Body of pancreas (tissue), 4 donors: ENCODE data around the gene MYO18B. TPM values are rescaled to one million over a fixed set of nuclear protein-coding genes. Genes with fewer than 3 reads are reported as not detected.

ENCODE experiments used
- ATAC-seq: fragments of 150-250 bp; one replicate; pipeline ENCODE4 v1.9.1; 2016
- DNase-seq, 4 donors: peaks; one replicate each; pipeline ENCODE4 v3.0.0-alpha.2; 2019
- H3K27ac ChIP-seq, 4 donors: fragments of 200-600 bp; sonication (generic); 1 replicate in 3 of 4; 2 replicates in 1 of 4; pipeline versions ENCODE4 v1.5.1 to v1.6.1; 2016 to 2019; ENCODE audit warnings: mild to moderate bottlenecking in 1 of 4, mixed read lengths in 1 of 4, moderate library complexity in 1 of 4
- H3K27me3 ChIP-seq, 2 donors: fragments of 200-600 bp; sonication (generic); one replicate each; pipeline ENCODE4 v1.6.0; 2016; ENCODE audit warnings: mild to moderate bottlenecking in 1 of 2
- H3K36me3 ChIP-seq, 2 donors: fragments of 200-600 bp; sonication (generic); replicated peaks in 1 of 2; 2 replicates each; pipeline ENCODE4 v1.5.1; 2016; ENCODE audit warnings: low read depth in 2 of 2; ENCODE audit not compliant: insufficient read depth in 1 of 2
- H3K4me1 ChIP-seq: fragments of 200-600 bp; sonication (generic); one replicate; pipeline ENCODE4 v1.6.0; 2016
- H3K4me3 ChIP-seq, 2 donors: fragments of 200-600 bp; sonication (generic); 1 replicate in 1 of 2; 2 replicates in 1 of 2; pipeline ENCODE4 v1.5.1; 2016 to 2019
- H3K9me3 ChIP-seq, 3 donors: fragments of 200-600 bp; sonication (generic); 1 replicate in 2 of 3; 2 replicates in 1 of 3; pipeline ENCODE4 v1.5.1; 2016
- POLR2A ChIP-seq, 3 donors: fragments of 450-650 bp; IDR thresholded peaks; one replicate each; pipeline ENCODE4 v1.6.1; 2016; ENCODE audit warnings: antibody characterized with exemption in 3 of 3, mild to moderate bottlenecking in 2 of 3
- WGBS, 2 donors: methylation state at CpG; one replicate each; pipeline ENCODE4 v1.1.5; 2017; 5-methylcytosine and 5-hydroxymethylcytosine counted together
- intact Hi-C: fragments of 100-400 bp; cut with DNase I; formaldehyde crosslinking; loops from one replicate; pipeline ENCODE4 v1.15.1; 2023
- total RNA-seq, 2 donors: library from RNA; depleted of rRNA; stranded (reverse); fragments of >200 nt; gene quantifications; one replicate each; pipeline ENCODE4 v1.1.0, GENCODE V29; 2016
- TF ChIP-seq, protein P1 (sequence below), 7 experiments: fragments of 450-650 bp in 4 of 7; fragments of 200-600 bp in 3 of 7; sonication (generic) in 3 of 7; IDR thresholded peaks; one replicate each; pipeline ENCODE4 v1.5.1; 2016 to 2019; ENCODE audit warnings: antibody characterized with exemption in 7 of 7

Gene MYO18B
- total RNA-seq, 2 donors from 2014 or later: 1.3 TPM; not detected in 1

DNA sequence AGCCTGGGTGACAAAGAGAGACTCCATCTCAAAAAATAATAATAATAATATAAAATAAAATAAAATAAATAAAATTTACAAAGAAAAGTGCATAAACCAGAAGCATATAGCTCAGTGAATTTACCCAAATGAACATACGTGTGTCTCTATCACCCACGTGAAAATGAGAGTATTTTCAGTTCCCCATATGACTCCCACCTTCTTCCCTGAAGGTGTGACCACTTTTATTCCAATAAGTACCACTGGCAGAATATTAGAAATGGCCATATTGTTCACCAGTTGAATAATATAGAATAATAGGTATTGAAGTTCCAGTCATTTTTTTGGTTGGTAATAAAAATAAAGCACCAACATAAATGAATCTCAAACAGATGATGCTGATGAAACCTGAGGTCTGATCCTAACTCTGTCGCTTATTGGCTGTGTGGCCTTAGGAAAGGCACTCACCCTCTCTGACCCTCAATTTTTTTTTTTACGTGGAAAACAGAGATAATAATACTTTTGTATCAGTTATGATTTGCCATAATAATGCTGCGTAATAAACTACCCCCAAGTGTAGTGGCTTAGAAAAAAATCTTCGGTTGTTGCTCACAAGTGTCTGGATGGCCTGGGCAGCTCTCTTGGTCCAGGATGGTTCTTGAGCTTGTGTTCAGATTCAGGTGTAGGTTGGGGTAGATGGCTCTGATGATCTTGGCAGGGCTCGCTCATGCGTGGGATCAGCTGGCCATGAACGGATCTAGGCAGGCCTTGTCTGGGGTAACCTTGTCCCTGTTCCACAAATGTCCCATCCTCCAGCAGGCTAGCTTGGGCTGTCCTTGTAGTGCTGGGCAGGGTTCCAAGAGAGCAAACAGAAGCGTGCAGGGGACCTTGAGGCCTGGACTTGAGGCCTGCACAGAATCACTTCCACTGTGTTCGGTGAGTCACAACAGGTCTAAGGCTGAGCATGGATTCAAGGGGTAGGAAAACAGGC lies 88.1 kb downstream of the MYO18B start:
- DNase-seq (peak in 2 of 4 donors; percentile 21 to 34), ATAC-seq (no peak)
- Histone ChIP-seq H3K9me3 (no peaks in the 10 kb centered on the region), H3K4me3 (no peak overlapping the region), H3K36me3 (no peaks in the 10 kb centered on the region), H3K27ac (no peak overlapping the region), H3K27me3 (no peaks in the 10 kb centered on the region), H3K4me1 (no peaks in the 10 kb centered on the region)
- 71% methylated on average over 10 to 11 of the region's 11 CpGs for WGBS, 2 donors
- intact Hi-C loops: no loop called here
- TF ChIP-seq POLR2A (IDR thresholded peaks at IDR 0.05): no peak
- TF ChIP-seq, protein P1, sequence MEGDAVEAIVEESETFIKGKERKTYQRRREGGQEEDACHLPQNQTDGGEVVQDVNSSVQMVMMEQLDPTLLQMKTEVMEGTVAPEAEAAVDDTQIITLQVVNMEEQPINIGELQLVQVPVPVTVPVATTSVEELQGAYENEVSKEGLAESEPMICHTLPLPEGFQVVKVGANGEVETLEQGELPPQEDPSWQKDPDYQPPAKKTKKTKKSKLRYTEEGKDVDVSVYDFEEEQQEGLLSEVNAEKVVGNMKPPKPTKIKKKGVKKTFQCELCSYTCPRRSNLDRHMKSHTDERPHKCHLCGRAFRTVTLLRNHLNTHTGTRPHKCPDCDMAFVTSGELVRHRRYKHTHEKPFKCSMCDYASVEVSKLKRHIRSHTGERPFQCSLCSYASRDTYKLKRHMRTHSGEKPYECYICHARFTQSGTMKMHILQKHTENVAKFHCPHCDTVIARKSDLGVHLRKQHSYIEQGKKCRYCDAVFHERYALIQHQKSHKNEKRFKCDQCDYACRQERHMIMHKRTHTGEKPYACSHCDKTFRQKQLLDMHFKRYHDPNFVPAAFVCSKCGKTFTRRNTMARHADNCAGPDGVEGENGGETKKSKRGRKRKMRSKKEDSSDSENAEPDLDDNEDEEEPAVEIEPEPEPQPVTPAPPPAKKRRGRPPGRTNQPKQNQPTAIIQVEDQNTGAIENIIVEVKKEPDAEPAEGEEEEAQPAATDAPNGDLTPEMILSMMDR (IDR thresholded peaks at IDR 0.05): no peak

DNA sequence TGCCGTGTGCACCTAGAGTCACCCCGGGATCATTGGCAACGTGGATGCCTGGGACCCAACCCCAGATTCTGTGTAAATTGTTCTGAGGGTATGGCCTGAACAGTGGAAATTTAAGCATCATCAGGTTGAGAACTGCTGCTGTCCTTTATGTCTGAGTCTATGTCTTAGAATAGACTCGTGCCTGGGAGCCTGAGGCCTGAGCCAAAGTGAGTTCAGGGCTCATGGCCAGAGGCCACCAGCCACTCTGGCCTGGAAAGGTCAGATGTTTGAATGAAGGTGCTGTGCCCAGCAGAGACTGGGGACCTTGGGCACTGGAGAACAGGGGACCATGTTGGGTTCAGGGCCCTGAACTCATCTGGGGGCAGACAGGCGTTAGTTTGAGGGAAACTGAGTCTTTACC lies 91.1 kb downstream of the MYO18B start:
- Histone ChIP-seq H3K36me3 (no peaks in the 10 kb centered on the region), H3K27ac (no peak overlapping the region), H3K9me3 (no peaks in the 10 kb centered on the region), H3K4me3 (no peak overlapping the region), H3K4me1 (no peaks in the 10 kb centered on the region), H3K27me3 (no peaks in the 10 kb centered on the region)
- WGBS, 2 donors: 69 to 84% methylated on average over 5 of the region's 5 CpGs
- ATAC-seq (no peak), DNase-seq (no peak)
- intact Hi-C loops: no loop called here
- no peak for TF ChIP-seq POLR2A (IDR thresholded peaks at IDR 0.05)
- TF ChIP-seq, protein P1 (IDR thresholded peaks at IDR 0.05): no peak

DNA sequence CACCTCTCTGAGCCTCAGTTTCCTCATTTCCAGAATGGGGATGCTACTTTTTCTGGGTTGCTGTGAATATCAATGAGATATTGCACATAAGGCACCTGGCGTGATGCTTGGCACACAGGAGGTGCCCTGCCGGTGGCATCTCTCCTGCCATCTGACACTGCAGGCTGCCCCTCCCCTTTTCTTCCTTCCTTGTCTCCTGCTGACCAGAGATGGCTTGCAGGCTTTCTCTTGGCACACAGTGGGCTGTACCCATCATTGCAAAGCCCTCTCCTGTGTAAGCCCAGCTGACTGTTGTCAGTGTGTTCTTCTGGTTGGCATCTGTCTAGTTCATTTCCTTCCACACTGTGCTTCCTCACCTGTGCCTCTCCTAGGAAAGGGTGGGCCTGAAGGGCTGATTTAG lies 91.7 kb downstream of the MYO18B start:
- no peak for DNase-seq
- Histone ChIP-seq H3K27ac (no peak overlapping the region), H3K27me3 (no peaks in the 10 kb centered on the region), H3K36me3 (no peaks in the 10 kb centered on the region), H3K9me3 (no peaks in the 10 kb centered on the region), H3K4me1 (no peaks in the 10 kb centered on the region), H3K4me3 (no peak overlapping the region)
- intact Hi-C loops: no loop called here
- WGBS, 2 donors: 69 to 82% methylated on average over 2 of the region's 2 CpGs
- no peak for ATAC-seq
- TF ChIP-seq, protein P1 (IDR thresholded peaks at IDR 0.05): no peak
- no peak for TF ChIP-seq POLR2A (IDR thresholded peaks at IDR 0.05)

DNA sequence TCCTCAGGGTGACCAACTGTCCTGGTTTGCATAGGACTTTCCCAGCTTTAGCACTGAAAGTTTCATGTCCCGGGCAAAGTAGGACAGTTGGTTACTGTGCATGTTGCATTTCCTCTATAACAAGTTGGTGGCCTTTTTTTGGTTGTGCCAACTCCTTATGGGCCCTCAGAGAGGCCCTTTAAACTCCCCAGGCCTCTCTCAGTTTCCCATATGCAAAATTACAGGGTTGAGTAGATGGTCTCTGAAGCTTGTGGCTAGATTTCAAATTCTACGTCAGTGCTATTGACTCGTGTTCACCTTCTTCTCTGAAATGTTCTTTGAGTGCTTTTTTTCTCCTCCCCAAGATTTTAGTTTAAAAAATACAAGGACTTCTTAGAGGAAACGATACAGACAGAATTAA lies 92.5 kb downstream of the MYO18B start:
- DNase-seq (no peak), ATAC-seq (no peak)
- Histone ChIP-seq H3K36me3 (no peaks in the 10 kb centered on the region), H3K4me1 (no peaks in the 10 kb centered on the region), H3K27me3 (no peaks in the 10 kb centered on the region), H3K4me3 (no peak overlapping the region), H3K9me3 (no peaks in the 10 kb centered on the region), H3K27ac (no peak overlapping the region)
- 71 to 79% methylated on average over 4 of the region's 4 CpGs for WGBS, 2 donors
- no peak for TF ChIP-seq POLR2A (IDR thresholded peaks at IDR 0.05)
- TF ChIP-seq, protein P1 (IDR thresholded peaks at IDR 0.05): no peak
- intact Hi-C loops: no loop called here
